RWPE1 (cell line): ENCODE data around the gene SALL4.

Source experiments
- CTCF ChIA-PET: fragments of 350-600 bp; sonication (Branson Sonifier 250); formaldehyde crosslinking; extraction: SDS; loops from one replicate; lab custom pipeline; 2021; lab: Yijun Ruan, JAX
- POLR2A ChIA-PET: fragments of 400-600 bp; formaldehyde crosslinking; extraction: SDS; loops from one replicate; lab custom pipeline; 2020; ENCODE audit warnings: antibody characterized with exemption; ENCODE audit not compliant: low non-redundant PET; lab: Yijun Ruan, JAX
- DNase-seq: peaks from one replicate; pipeline ENCODE4 v3.0.0; 2012; ENCODE audit warnings: low spot score
- H3K27ac ChIP-seq: fragments of 450-650 bp; 2 replicates; pipeline ENCODE4 v1.5.1; 2017
- CTCF ChIP-seq: fragments of 450-650 bp; conservative IDR thresholded peaks from 2 replicates; pipeline ENCODE4 v1.5.1; 2017; ENCODE audit warnings: low read depth, mild to moderate bottlenecking

SALL4 gene

GRCh38 chr20:51733070-51733469 is 69.3 kb downstream of the SALL4 start:
- POLR2A ChIA-PET = no interaction called here
- no peak for DNase-seq
- H3K27ac ChIP-seq = no peak overlapping the region
- CTCF ChIA-PET = interaction anchor here (0.6 kb wide), 1 partner anchor 12 kb away, joined by 3 read pairs; no protein-coding TSS in a partner anchor
- no peak for TF ChIP-seq CTCF
